ENCODE results near the gene LGALS1.

GRCh38 chr22:37728620-37729019 lies 53.2 kb downstream of the LGALS1 start:
- TF ChIP-seq CTCF (IDR thresholded peaks at IDR 0.05; ENCODE audit: low read length) (no peak), EZH2 (IDR thresholded peaks at IDR 0.05; ENCODE audit: borderline replicate concordance, low read length) (no peak)

Measured in OCI-LY1 (cell line).